Gastrocnemius medialis (tissue), 4 donors: ENCODE data around the gene PYDC1. TPM values are rescaled to one million over a fixed set of nuclear protein-coding genes. Genes with fewer than 3 reads are reported as not detected.

ENCODE experiments used
- ATAC-seq, 2 donors: fragments of 150-250 bp; one replicate each; pipeline ENCODE4 v1.9.1; 2016
- DNase-seq, 2 donors: peaks; one replicate each; pipeline ENCODE4 v3.0.0-alpha.2; 2019
- H3K27ac ChIP-seq, 4 donors: fragments of 200-600 bp; sonication (generic); 1 replicate in 1 of 4; 2 replicates in 3 of 4; pipeline ENCODE4 v1.5.1; 2016 to 2018; ENCODE audit warnings: mild to moderate bottlenecking in 2 of 4, moderate library complexity in 1 of 4
- H3K27me3 ChIP-seq, 3 donors: fragments of 200-600 bp; sonication (generic) in 2 of 3; 1 replicate in 1 of 3; 2 replicates in 2 of 3; pipeline versions ENCODE4 v1.5.1 to v1.6.0; 2016 to 2019; ENCODE audit warnings: mild to moderate bottlenecking in 1 of 3, moderate library complexity in 1 of 3
- H3K36me3 ChIP-seq, 2 donors: fragments of 200-600 bp; sonication (generic) in 1 of 2; one replicate each; pipeline ENCODE4 v1.5.1; 2017 to 2018
- H3K4me1 ChIP-seq, 2 donors: fragments of 200-600 bp; sonication (generic) in 1 of 2; one replicate each; pipeline ENCODE4 v1.5.1; 2016 to 2017; ENCODE audit warnings: mild to moderate bottlenecking in 2 of 2
- H3K4me3 ChIP-seq, 4 donors: fragments of 200-600 bp; sonication (generic) in 3 of 4; 1 replicate in 1 of 4; 2 replicates in 3 of 4; pipeline ENCODE4 v1.5.1; 2016 to 2019; ENCODE audit warnings: mild to moderate bottlenecking in 2 of 4
- H3K9me3 ChIP-seq, 3 donors: fragments of 200-600 bp; sonication (generic) in 2 of 3; 1 replicate in 1 of 3; 2 replicates in 2 of 3; pipeline ENCODE4 v1.5.1; 2016 to 2019
- POLR2A ChIP-seq, 2 donors: fragments of 450-650 bp; IDR thresholded peaks; one replicate each; pipeline ENCODE4 v1.6.1; 2017; ENCODE audit warnings: antibody characterized with exemption in 2 of 2, mild to moderate bottlenecking in 2 of 2, moderate library complexity in 2 of 2
- in situ Hi-C, 4 donors: fragments of 200-750 bp; cut with MboI; loops; one replicate each; pipeline versions ENCODE4 v1.15.0 to v1.8.0; 2017; ENCODE audit warnings: low sequenced_read_pairs in 4 of 4
- intact Hi-C: fragments of 100-400 bp; cut with DNase I; formaldehyde crosslinking; loops from one replicate; pipeline ENCODE4 v1.15.1; 2023; ENCODE audit warnings: low total_unique reads
- total RNA-seq, 4 donors: library from RNA; depleted of rRNA; stranded (reverse); fragments of >200 nt; gene quantifications; one replicate each; pipeline versions ENCODE4 v1.1.0 to v1.2.3, GENCODE V29; 2016
- TF ChIP-seq, protein P1 (sequence below), 5 experiments: fragments of 450-650 bp in 3 of 5; fragments of 200-600 bp in 2 of 5; sonication (generic) in 2 of 5; IDR thresholded peaks in 4 of 5; conservative IDR thresholded peaks in 1 of 5; 1 replicate in 4 of 5; 2 replicates in 1 of 5; pipeline ENCODE4 v1.5.1; 2016 to 2019; ENCODE audit warnings: antibody characterized with exemption in 5 of 5, mild to moderate bottlenecking in 3 of 5, moderate library complexity in 3 of 5

The PYDC1 gene
- total RNA-seq, 4 donors from 2014 or later = not detected

DNA sequence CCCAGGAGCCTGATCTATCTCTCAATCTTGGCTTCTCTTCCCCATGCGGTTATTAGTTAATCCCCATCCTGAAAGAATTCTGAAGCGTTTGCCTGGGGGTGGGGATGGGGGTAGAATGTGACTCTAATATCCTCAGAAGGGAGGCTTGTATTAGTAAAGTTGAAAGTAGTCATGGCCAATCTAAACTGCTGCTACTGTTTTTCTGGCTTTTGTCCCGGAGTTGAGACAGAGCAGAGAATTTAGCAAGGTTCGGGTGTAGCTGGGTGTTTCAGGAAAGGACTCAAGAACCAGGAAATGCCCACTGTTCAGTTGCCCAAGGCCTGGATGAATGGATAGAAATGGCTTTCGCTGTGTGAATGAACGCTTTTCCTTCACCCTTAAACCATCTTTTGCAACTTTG lies 25.3 kb upstream of the PYDC1 start:
- no peaks in the 10 kb centered on the region for H3K36me3 ChIP-seq
- H3K9me3 ChIP-seq = no peaks in the 10 kb centered on the region
- DNase-seq (no peak), ATAC-seq (peak in 1 of 2 donors; percentile 29)
- no peak overlapping the region for H3K27ac ChIP-seq
- TF ChIP-seq, protein P1, sequence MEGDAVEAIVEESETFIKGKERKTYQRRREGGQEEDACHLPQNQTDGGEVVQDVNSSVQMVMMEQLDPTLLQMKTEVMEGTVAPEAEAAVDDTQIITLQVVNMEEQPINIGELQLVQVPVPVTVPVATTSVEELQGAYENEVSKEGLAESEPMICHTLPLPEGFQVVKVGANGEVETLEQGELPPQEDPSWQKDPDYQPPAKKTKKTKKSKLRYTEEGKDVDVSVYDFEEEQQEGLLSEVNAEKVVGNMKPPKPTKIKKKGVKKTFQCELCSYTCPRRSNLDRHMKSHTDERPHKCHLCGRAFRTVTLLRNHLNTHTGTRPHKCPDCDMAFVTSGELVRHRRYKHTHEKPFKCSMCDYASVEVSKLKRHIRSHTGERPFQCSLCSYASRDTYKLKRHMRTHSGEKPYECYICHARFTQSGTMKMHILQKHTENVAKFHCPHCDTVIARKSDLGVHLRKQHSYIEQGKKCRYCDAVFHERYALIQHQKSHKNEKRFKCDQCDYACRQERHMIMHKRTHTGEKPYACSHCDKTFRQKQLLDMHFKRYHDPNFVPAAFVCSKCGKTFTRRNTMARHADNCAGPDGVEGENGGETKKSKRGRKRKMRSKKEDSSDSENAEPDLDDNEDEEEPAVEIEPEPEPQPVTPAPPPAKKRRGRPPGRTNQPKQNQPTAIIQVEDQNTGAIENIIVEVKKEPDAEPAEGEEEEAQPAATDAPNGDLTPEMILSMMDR (IDR thresholded peaks at IDR 0.05 in 4 of 5, conservative IDR thresholded peaks at IDR 0.05 in 1 of 5) = no peak
- TF ChIP-seq POLR2A (IDR thresholded peaks at IDR 0.05) = no peak
- peaks cover 0 to 3% (median 0%) of the 10 kb centered on the region in 3 donors for H3K27me3 ChIP-seq
- intact Hi-C loops = no loop called here
- no peak overlapping the region for H3K4me3 ChIP-seq
- in situ Hi-C loops = no loop called here
- H3K4me1 ChIP-seq = no peaks in the 10 kb centered on the region

DNA sequence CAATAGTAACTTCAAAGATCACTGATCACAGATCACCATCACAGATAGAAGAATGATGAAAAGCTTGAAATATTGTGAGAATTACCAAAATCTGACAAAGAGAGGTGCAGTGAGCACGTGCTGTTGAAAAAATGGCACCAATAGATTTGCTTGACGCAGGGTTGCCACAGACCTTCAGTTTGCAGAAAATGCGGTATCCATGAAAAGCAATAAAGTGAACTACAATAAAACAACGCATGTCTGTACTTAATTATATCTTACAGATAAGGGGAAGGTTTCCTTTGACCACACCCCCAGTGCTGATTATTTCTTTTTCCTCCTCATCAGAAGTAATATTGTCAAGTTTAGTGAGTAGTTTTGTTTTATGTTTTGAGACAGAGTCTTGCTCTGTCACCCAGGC lies 21.1 kb upstream of the PYDC1 start:
- no peaks in the 10 kb centered on the region for H3K9me3 ChIP-seq
- H3K4me1 ChIP-seq = no peaks in the 10 kb centered on the region
- ATAC-seq (no peak), DNase-seq (no peak)
- no peaks in the 10 kb centered on the region for H3K27me3 ChIP-seq
- in situ Hi-C loops = no loop called here
- no peaks in the 10 kb centered on the region for H3K36me3 ChIP-seq
- H3K27ac ChIP-seq = no peak overlapping the region
- H3K4me3 ChIP-seq = no peak overlapping the region
- TF ChIP-seq, protein P1 (IDR thresholded peaks at IDR 0.05 in 4 of 5, conservative IDR thresholded peaks at IDR 0.05 in 1 of 5) = no peak
- no peak for TF ChIP-seq POLR2A (IDR thresholded peaks at IDR 0.05)
- intact Hi-C loops = no loop called here

DNA sequence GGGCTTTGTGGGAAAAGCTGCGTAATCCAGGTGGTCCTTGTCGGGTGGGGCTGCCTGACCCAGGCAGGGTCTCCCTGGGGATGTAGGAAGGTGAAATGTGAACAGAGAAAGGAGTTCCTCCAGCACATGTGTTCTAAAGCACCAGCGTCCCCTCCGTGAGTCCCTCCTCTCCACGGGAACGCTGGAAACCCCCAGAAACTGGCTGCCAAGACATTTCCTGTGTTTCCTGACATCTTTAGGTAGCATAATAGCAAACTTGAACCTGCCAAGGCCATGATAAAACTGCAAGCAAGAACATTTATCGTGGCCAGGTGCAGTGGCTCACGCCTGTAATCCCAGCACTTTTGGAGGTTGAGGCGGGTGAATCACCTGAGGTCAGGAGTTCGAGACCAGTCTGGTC lies 12.6 kb upstream of the PYDC1 start:
- ATAC-seq (no peak), DNase-seq (no peak)
- Histone ChIP-seq H3K36me3 (no peaks in the 10 kb centered on the region), H3K27ac (no peak overlapping the region), H3K4me3 (no peak overlapping the region), H3K4me1 (peaks cover 0 to 12% of the 10 kb centered on the region in 2 donors), H3K9me3 (no peaks in the 10 kb centered on the region), H3K27me3 (no peaks in the 10 kb centered on the region)
- intact Hi-C loops (no loop called here), in situ Hi-C loops (no loop called here)
- TF ChIP-seq, protein P1 (IDR thresholded peaks at IDR 0.05 in 4 of 5, conservative IDR thresholded peaks at IDR 0.05 in 1 of 5) = no peak
- no peak for TF ChIP-seq POLR2A (IDR thresholded peaks at IDR 0.05)

DNA sequence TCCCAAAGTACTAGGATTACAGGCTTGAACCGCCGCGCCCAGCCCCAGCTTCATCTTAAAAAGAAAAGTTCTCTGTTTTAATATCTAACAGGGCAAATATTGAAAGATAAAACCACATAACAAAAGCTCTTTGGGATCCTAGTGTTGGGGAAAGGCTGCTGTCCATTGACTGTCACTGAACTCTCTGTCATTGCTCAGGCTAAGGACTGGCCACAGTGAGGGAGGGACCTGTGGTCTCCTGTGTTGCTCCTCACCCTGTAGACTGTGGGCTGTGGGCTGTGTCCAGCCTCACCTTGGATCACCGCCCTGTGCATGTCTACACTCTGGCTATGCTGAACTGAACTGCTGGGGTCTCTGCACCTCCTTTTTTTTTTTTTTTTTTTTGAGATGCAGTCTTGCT lies 11.3 kb upstream of the PYDC1 start:
- in situ Hi-C loops = no loop called here
- no peak for ATAC-seq
- intact Hi-C loops = no loop called here

More for the DNA sequence above, 11.3 kb upstream of the PYDC1 start:
- DNase-seq = no peak
- H3K4me1 ChIP-seq = peaks cover 0 to 12% of the 10 kb centered on the region in 2 donors
- TF ChIP-seq POLR2A (IDR thresholded peaks at IDR 0.05) = no peak
- TF ChIP-seq, protein P1 (IDR thresholded peaks at IDR 0.05 in 4 of 5, conservative IDR thresholded peaks at IDR 0.05 in 1 of 5) = no peak
- H3K27ac ChIP-seq = no peak overlapping the region
- H3K9me3 ChIP-seq = no peaks in the 10 kb centered on the region
- H3K4me3 ChIP-seq = no peak overlapping the region
- peaks cover 0 to 9% of the 10 kb centered on the region in 2 donors for H3K36me3 ChIP-seq
- no peaks in the 10 kb centered on the region for H3K27me3 ChIP-seq
